Mesothelial cell of epicardium (in vitro differentiated cells): ENCODE measurements around the gene JUP. TPM values are rescaled to one million over a fixed set of nuclear protein-coding genes. Genes with fewer than 3 reads are reported as not detected.

Experiments used
- DNase-seq, 2 experiments: peaks; one replicate each; pipeline ENCODE4 v3.0.0; 2021; ENCODE audit warnings: low spot score in 2 of 2; ENCODE audit not compliant: unreplicated experiment in 2 of 2
- H3K27ac Mint-ChIP-seq: 2 replicates; pipeline ENCODE4 v1.8.0; 2021; ENCODE audit warnings: mixed read lengths
- H3K27me3 Mint-ChIP-seq: 2 replicates; pipeline ENCODE4 v1.8.0; 2021; ENCODE audit warnings: low read depth, mixed read lengths
- H3K36me3 Mint-ChIP-seq: 2 replicates; pipeline ENCODE4 v1.8.0; 2021; ENCODE audit warnings: mixed read lengths
- H3K4me1 Mint-ChIP-seq: 2 replicates; pipeline ENCODE4 v1.8.0; 2021; ENCODE audit warnings: mixed read lengths
- H3K4me3 Mint-ChIP-seq: 2 replicates; pipeline ENCODE4 v1.8.0; 2021; ENCODE audit warnings: mild to moderate bottlenecking, moderate library complexity, mixed read lengths
- H3K9me3 Mint-ChIP-seq: 2 replicates; pipeline ENCODE4 v1.8.0; 2021; ENCODE audit warnings: mixed read lengths
- CTCF ChIP-seq: fragments of 200-600 bp; sonication (generic); IDR thresholded peaks from one replicate; pipeline ENCODE4 v1.5.0; 2021; ENCODE audit warnings: antibody characterized with exemption; ENCODE audit not compliant: unreplicated experiment
- total RNA-seq: library from RNA; stranded (reverse); gene quantifications from 3 replicates; pipeline ENCODE4 v1.2.1, GENCODE V29; 2021

Gene JUP
- total RNA-seq, 1 donor from 2014 or later: 205 TPM

- no peak for TF ChIP-seq CTCF
- Mint-ChIP-seq H3K4me3 (no peak overlapping the region), H3K4me1 (peaks cover 20% of the 10 kb centered on the region), H3K36me3 (peaks cover 11% of the 10 kb centered on the region), H3K9me3 (no peaks in the 10 kb centered on the region), H3K27ac (no peak overlapping the region), H3K27me3 (no peaks in the 10 kb centered on the region)
- DNase-seq: no peak
These were observed 16.8 kb upstream of the JUP start for GRCh38 chr17:41803049-41804020.

- Mint-ChIP-seq H3K4me1 (peaks cover 20% of the 10 kb centered on the region), H3K9me3 (no peaks in the 10 kb centered on the region), H3K4me3 (peak overlapping the region; percentile 50), H3K27me3 (no peaks in the 10 kb centered on the region), H3K27ac (peak overlapping the region; percentile 94), H3K36me3 (peaks cover 8% of the 10 kb centered on the region)
- DNase-seq: peak; percentile 78 to 93
- peak; percentile 98 for TF ChIP-seq CTCF
These were observed 15.1 kb upstream of the JUP start for GRCh38 chr17:41801374-41802271.

- H3K4me3 Mint-ChIP-seq: peak overlapping the region; percentile 51
- H3K4me1 Mint-ChIP-seq: peaks cover 20% of the 10 kb centered on the region
- H3K9me3 Mint-ChIP-seq: no peaks in the 10 kb centered on the region
- H3K27ac Mint-ChIP-seq: peak overlapping the region; percentile 94
- no peaks in the 10 kb centered on the region for H3K27me3 Mint-ChIP-seq
- peaks cover 8% of the 10 kb centered on the region for H3K36me3 Mint-ChIP-seq
- peak; percentile 48 to 67 for DNase-seq
- TF ChIP-seq CTCF: no peak
These were observed 14.3 kb upstream of the JUP start for GRCh38 chr17:41800601-41801373.

GRCh38 chr17:41799366-41799765 is 12.9 kb upstream of the JUP start:
- no peak for DNase-seq
- Mint-ChIP-seq H3K4me1 (peaks cover 21% of the 10 kb centered on the region), H3K27ac (peak overlapping the region; percentile 68), H3K36me3 (peaks cover 4% of the 10 kb centered on the region), H3K9me3 (no peaks in the 10 kb centered on the region), H3K27me3 (no peaks in the 10 kb centered on the region), H3K4me3 (no peak overlapping the region)
- no peak for TF ChIP-seq CTCF

- no peaks in the 10 kb centered on the region for H3K9me3 Mint-ChIP-seq
- no peak for DNase-seq
- peaks cover 2% of the 10 kb centered on the region for H3K36me3 Mint-ChIP-seq
- no peak overlapping the region for H3K4me3 Mint-ChIP-seq
- no peak for TF ChIP-seq CTCF
- peaks cover 40% of the 10 kb centered on the region for H3K4me1 Mint-ChIP-seq
- H3K27ac Mint-ChIP-seq: peak overlapping the region; percentile 34
- no peaks in the 10 kb centered on the region for H3K27me3 Mint-ChIP-seq
These were observed 10.9 kb upstream of the JUP start for GRCh38 chr17:41797377-41797776.
